ENCODE measurements around the gene RBM39.

DNA sequence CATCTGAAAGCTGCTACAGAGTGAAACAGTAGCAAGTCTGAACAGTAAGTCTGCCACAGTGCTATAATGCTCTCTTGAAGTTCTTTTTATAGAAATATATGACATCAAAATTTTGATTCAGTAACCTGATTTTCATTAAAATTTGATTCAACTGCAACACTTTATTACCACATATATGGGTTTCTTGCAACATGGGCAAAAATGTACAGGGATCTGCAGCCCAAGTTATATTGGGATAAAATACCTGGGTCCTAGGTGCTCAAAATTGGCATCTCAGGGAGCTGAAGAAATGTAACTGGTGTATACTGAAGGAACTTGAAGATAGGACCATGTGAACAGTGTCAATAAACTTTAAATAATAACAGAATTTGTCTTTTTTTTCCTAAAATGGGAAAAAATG lies 32.0 kb downstream of the RBM39 start:
- TF ChIP-seq POLR2A (IDR thresholded peaks at IDR 0.05; ENCODE audit: low read length), result no peak
- no peak for TF ChIP-seq GATA1 (IDR thresholded peaks at IDR 0.05; ENCODE audit: low read depth, low read length)
